Activated T-cell treated with anti-CD3 and anti-CD28 coated beads for 48 hours (primary cell): ENCODE data around the gene RB1.
"Not testable (repeated sequence)": the region's sequence is repeated elsewhere in the genome, so short reads cannot be mapped to it uniquely, and the experiment has no call there.

ENCODE experiments used
- DNase-seq: peaks from one replicate; pipeline ENCODE4 v3.0.0-alpha.2; 2020; ENCODE audit warnings: low read depth

RB1 gene

DNA sequence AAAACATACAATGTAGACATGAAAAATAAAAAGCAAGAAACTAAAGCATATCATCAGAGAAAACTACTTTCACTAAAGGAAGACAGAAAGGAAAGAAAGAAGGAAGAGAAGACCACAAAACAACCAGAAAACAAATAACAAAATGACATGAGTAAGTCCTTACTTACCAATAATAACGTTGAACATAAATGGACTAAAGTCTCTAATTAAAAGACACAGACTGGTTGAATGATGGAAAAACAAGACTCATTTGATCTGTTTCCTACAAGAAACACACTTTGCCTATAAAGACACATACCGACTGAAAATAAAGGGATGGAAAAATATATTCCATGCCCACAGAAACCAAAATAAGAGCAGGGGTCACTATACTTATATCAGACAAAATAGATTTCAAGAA is 46.0 kb downstream of the RB1 start:
- DNase-seq = no peak

GRCh38 chr13:48353590-48353989 is 50.0 kb downstream of the RB1 start:
- no peak for DNase-seq

DNA sequence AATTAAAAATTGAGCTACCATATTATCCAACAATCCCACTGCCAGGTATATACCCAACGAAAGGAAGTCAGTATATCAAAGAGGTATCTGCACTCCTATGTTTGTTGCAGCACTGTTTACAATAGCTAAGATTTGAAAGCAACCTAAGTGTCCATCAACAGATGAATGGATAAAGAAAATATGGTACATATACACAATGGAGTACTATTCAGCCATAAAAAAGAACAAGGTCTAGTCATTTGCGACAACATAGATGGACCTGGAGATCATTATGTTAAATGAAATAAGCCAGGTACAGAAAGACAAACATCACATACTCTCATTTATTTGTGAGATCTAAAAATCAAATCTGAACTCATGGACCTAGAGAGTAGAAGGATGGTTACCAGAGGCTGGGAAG is 52.0 kb downstream of the RB1 start:
- DNase-seq = not testable (repeated sequence)

DNA sequence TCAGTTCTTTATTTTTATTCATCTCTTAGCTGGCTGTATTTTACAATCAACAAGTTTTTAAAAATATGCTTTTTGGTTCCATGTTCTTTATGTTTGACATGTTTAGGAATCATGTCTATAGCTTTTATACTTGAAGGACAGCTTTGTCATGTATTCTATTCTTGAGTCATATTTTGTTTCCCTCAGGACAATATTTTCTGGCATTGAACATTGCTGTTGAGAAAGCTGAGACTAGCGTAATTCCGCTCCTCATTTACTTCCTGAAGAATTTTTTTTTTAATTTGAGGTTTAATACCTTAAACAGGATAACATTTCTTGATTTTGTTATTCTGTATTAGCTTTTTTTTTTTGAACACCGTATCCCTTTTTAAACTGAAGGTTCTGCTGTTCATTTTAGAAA is 53.2 kb downstream of the RB1 start:
- no peak for DNase-seq

DNA sequence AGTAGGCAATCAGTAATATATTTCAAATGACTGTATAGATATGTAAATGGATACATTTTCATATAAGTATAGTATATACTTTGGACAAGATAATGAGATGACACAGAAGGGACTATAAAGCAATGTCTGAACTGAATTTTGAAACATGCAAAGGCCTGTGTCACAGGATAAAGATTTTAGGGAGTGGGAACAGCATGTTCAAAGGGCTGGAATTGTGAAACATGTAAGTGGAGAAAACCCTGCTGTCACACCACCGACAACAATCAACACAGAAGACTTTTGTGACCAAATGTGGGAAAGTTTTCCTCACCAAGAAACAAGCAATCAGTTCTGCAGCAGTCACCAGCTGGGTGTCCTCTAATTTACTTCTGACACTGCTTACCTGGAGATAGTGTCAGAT is 66.4 kb downstream of the RB1 start:
- no peak for DNase-seq

DNA sequence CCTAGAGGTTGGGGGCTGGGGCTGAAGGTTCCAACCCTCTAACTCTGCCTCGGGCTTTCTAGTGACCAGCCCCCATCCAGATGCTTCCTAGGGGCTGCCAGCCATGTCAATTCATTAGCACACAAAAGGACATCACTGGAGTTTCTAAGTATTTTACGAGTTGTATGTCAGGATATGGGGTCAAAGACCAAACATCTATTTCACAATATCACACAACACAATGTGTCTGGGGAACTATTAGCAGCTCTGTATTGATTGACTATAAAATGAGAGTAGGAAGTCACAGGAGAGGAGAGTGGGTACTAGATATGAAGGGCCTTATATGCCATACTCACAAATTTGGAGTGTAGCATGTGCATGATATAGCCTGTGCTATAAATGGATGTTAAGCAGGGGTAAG is 67.3 kb downstream of the RB1 start:
- no peak for DNase-seq

- DNase-seq = no peak
Measured at GRCh38 chr13:48377857-48378256, 74.3 kb downstream of the RB1 start.

DNA sequence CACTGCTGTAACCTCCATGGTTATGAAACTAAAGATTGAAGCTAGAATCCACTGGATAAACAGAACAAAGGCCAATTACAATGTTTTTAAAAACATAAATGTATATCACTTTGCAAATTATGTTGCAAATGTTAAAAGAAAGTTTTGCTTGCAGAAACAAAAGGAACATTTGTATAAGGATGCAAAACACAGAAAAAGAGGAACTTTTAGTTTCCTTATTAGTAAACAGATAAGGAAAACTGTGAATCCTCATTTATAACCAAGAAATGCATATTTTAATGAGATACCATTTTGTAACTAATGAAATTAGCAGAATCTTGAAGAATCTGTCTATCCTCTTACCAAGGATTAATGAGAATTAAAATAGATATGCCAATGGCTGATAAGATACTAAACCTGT is 77.0 kb downstream of the RB1 start:
- no peak for DNase-seq

DNA sequence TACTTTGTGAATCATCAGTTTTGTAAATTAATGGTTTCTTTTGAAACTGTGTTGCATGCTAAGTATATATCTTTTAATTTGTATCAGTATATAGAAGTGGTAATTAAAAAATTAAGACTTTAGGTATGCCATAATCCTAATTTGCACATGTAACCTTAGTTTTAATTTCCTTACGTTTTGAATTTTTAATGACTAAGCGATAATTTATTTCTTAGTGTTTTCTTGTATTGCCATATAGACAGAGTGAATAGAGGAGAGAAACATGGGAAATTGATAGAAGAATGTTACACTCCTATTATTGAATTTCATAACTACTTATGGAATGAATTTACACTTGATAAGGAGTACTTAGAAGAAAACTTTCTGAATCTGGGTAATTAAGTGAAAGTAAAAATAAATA is 79.8 kb downstream of the RB1 start:
- no peak for DNase-seq

DNA sequence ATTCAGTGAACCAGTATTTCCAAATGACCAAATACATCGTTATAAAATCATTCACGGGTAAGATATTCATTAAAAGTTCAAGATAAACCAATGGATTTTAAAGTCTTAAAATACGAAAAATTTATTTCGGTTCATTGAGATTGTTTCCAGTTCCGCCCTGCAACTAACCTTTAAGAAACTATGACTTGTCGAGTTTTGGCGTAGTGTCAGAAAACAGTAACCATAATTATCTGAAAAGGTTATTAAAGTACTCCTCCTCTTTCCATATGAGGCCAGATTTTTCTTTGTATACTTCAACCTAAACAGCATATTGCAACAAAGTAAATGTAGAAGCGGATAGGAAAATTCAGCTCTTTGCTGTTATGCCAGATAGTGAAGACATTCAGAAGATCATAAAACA is 83.3 kb downstream of the RB1 start:
- DNase-seq = no peak

DNA sequence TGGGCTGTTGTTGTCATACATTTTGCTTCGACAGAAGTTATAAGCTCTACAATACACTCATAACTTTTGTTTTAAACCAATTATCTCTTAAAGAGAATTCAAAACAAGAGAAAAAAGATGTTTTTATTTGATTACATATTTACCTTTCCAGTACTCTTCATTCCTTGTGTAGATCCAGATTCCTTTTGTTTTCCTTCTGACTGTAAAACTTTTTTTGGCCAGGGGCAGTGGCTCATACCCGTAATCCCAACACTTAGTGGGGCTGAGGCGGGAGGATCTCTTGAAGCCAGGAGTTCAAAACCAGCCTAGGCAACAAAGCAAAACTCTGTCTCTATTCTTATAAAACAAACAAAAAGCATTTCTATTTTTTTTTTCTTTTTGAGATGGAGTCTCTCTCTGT is 87.7 kb downstream of the RB1 start:
- no peak for DNase-seq

- no peak for DNase-seq
Measured at GRCh38 chr13:48393030-48393697, 89.6 kb downstream of the RB1 start.

DNA sequence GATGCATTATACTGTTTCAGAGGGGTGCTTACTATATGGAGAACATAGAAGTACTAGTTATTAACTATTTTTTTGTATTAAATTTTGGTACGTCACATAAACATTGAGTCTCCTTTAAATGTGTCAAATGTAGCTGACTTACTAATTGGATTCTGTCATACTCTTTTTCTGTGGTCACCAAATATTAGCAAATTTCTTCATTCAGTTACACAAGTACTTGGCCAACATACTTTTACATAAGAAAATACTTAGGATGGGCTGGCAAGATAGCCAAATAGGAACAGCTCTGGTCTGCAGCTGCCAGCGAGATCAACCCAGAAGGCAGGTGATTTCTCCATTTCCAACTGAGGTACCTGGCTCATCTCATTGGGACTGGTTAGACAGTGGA is 90.1 kb downstream of the RB1 start:
- DNase-seq = no peak

DNA sequence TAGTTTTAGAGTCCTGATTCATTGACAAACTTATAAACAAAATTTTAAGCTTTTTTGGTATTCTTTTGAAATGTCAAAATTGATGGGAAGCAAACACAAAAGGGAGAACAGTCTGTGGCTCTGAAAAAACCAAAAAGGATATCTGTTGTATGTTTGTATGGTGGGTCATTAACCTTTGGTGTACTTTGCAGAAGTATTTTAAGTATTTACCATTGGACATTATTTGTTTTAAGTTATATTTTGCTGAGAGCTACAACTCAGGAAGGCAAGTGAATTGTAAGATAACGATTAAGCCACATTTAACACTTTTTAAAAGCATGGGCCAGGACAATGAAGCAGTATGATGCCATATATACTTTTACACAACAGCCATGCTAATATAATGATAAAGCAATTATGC is 94.2 kb downstream of the RB1 start:
- DNase-seq = no peak

DNA sequence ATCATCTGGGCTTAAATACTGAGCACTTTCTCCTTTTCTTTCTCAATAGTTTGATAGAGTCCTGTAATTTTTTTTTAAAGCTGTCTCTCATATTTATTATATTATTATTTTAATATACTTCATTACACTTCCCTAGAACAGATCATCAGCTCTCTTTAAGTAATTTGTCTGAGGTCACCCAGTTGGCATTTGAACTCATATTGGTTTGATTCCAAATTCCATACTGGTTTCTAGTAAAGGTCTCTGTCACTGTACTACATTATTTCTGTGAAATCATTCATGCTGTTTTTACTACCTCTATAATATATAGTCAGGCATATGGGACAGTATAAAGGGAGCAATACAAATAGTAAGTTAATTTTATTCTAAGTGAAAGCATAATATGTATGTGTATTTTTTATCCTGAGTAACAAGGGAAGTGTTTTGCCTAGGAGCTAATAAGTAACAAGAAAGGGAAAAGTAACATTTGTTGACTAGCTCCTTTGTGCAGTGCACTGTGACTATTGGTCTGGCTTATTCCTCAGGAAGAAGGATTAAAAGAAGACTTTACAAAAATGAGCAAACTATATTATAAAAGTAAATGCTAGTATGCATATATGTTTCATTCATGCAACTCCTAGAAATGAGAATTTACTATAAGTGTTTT is 95.0 kb downstream of the RB1 start:
- no peak for DNase-seq

- DNase-seq = no peak
Measured at GRCh38 chr13:48400090-48400694, 96.6 kb downstream of the RB1 start.

GRCh38 chr13:48400850-48401291 is 97.3 kb downstream of the RB1 start:
- DNase-seq = no peak

DNA sequence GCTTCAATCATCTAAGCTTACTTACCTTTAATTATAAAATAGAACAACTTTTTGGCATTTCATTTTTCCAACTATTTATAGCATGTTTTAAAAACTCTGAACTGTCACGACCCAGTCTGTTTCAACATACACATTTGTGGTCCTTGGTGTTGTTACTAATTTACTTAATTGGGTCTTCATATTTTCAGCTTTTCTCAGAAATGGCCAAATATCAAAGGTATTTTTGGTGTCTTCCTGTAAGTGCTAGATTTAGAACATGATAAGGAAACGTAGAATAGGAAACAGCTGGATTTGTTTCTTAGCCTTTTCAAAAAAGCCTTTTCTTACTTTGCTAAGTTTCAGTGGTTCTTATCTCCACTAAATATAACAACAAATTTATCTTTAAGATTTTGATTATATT is 97.9 kb downstream of the RB1 start:
- DNase-seq = no peak

DNA sequence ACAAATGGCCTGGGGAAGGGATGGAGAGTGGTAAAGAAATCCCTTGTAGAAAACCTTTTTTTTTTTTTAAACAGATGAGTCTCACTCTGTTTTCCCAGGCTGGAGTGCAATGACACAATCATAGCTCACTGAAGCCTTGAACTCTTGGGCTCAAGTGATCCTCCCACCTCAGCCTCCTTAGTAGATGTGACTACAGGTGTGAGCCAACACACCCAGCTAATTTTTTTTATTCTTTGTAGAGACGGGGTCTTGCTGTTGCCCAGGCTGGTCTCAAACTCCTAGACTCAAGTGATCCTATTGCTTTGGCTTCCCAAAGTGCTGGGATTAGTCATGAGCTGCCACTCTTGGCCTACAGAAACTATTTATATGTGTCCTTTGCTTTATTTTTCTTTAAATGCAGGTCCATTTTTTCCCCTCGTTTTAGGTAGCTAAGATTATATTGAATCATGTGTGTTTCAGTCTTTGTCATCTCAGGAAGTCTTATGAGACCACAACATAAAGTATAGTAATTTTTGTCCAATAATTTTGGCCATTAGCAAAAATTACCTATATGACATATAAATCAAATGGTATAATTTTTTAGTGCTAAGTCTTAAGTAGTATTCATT is 98.9 kb downstream of the RB1 start:
- DNase-seq = no peak

- peak; percentile 30 for DNase-seq
Measured at GRCh38 chr13:48403151-48403631, 99.6 kb downstream of the RB1 start.

GRCh38 chr13:48403913-48404312 is 100.4 kb downstream of the RB1 start:
- DNase-seq = no peak

DNA sequence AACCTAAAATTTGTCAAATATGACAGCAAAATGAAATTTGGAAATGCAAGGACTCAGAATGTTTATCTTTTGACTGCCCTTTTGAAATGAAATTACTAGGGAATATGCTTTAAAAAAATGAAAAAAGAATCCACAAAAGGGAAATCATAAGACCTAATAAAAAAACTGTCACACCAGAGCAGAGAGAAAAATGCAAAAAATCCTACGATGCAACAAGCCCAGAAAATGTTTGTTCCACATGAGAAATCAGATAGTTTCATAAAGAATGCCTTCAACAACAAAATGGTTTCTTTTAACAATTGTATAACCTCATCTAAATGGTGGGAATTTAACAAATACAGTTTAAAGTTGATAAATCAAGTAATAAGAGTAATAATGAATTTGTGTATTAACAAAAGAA is 101.4 kb downstream of the RB1 start:
- no peak for DNase-seq

DNA sequence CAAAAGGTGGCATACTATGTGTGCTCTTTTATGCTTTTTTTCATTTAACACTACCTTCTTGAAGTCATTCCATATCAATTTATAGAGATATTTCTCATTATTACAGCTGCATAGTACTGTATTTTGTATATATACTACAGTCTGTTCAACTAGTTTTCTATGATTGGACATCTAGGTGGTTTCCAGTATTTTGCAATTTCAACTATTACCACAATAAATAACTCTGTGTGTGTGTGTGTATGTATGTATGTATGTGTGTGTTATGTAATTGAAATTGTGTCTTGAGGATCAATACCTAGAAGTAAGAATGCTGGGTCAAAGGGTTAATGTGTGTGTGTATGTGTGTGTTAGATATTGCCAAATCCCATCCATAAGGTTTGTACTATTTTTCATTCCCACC is 102.3 kb downstream of the RB1 start:
- no peak for DNase-seq
